Liver (tissue), 3 donors: ENCODE results near the gene LAMA2.

ENCODE experiments used
- EGR1 ChIP-seq, 2 donors: IDR thresholded peaks; 2 replicates each; pipeline ENCODE4 v1.6.1; 2016 to 2018; ENCODE audit warnings: antibody characterized with exemption in 2 of 2, low read depth in 2 of 2
- FOXA1 ChIP-seq: IDR thresholded peaks from 2 replicates; pipeline ENCODE4 v1.6.1; 2016; ENCODE audit warnings: antibody characterized with exemption
- GABPA ChIP-seq, 2 donors: IDR thresholded peaks in 1 of 2; conservative IDR thresholded peaks in 1 of 2; 2 replicates each; pipeline ENCODE4 v1.6.1; 2016; ENCODE audit warnings: antibody characterized with exemption in 2 of 2, mild to moderate bottlenecking in 1 of 2, moderate library complexity in 1 of 2
- HNF4A ChIP-seq, 2 donors: conservative IDR thresholded peaks; 2 replicates each; pipeline ENCODE4 v1.6.1; 2016; ENCODE audit warnings: antibody characterized with exemption in 2 of 2, mild to moderate bottlenecking in 2 of 2
- TAF1 ChIP-seq: conservative IDR thresholded peaks from 2 replicates; pipeline ENCODE4 v1.6.1; 2016; ENCODE audit warnings: antibody characterized with exemption, mild to moderate bottlenecking
- YY1 ChIP-seq: IDR thresholded peaks from 2 replicates; pipeline ENCODE4 v1.6.1; 2016; ENCODE audit warnings: antibody characterized with exemption, mild to moderate bottlenecking
- TF ChIP-seq, protein P1 (sequence below): fragments of 150-350 bp; IDR thresholded peaks from 2 replicates; pipeline ENCODE4 v1.5.1; 2017; ENCODE audit warnings: improper control_type of control experiment, low read depth, low read length; ENCODE audit not compliant: missing input control
- TF ChIP-seq, protein P2 (sequence below): IDR thresholded peaks from 2 replicates; pipeline ENCODE4 v1.6.1; 2016; ENCODE audit warnings: antibody characterized with exemption
- TF ChIP-seq, protein P3 (sequence below): IDR thresholded peaks from 2 replicates; pipeline ENCODE4 v1.6.1; 2016; ENCODE audit warnings: antibody characterized with exemption
- TF ChIP-seq, protein P4 (sequence below): IDR thresholded peaks from 2 replicates; pipeline ENCODE4 v1.6.1; 2016; ENCODE audit warnings: antibody characterized with exemption, mild to moderate bottlenecking
- TF ChIP-seq, protein P5 (sequence below): IDR thresholded peaks from 2 replicates; pipeline ENCODE4 v1.6.1; 2016; ENCODE audit warnings: antibody characterized with exemption
- donor health status: healthy.
- donor health status: healthy.

DNA sequence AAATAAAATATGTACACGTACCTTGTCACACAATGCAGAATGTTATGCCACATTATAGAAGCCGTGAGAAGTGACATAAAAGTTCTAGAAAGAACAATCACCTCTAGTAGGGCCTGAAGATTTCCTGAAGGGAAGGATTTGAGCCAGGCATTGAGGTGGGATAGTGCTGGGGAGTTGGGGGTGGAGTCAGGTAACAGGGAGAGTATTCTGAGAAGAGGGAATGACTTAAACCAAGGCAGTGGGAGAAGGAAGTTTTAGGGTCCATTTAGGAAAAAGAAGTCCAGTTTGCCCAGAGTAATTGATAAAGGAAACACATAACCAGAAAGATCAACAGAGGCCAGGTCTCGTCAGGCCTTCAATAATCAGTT lies 564.2 kb downstream of the LAMA2 start:
- TF ChIP-seq, protein P1, sequence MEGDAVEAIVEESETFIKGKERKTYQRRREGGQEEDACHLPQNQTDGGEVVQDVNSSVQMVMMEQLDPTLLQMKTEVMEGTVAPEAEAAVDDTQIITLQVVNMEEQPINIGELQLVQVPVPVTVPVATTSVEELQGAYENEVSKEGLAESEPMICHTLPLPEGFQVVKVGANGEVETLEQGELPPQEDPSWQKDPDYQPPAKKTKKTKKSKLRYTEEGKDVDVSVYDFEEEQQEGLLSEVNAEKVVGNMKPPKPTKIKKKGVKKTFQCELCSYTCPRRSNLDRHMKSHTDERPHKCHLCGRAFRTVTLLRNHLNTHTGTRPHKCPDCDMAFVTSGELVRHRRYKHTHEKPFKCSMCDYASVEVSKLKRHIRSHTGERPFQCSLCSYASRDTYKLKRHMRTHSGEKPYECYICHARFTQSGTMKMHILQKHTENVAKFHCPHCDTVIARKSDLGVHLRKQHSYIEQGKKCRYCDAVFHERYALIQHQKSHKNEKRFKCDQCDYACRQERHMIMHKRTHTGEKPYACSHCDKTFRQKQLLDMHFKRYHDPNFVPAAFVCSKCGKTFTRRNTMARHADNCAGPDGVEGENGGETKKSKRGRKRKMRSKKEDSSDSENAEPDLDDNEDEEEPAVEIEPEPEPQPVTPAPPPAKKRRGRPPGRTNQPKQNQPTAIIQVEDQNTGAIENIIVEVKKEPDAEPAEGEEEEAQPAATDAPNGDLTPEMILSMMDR, result no peak
- TF ChIP-seq, protein P2, sequence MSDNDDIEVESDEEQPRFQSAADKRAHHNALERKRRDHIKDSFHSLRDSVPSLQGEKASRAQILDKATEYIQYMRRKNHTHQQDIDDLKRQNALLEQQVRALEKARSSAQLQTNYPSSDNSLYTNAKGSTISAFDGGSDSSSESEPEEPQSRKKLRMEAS, result no peak
- TF ChIP-seq, protein P3, sequence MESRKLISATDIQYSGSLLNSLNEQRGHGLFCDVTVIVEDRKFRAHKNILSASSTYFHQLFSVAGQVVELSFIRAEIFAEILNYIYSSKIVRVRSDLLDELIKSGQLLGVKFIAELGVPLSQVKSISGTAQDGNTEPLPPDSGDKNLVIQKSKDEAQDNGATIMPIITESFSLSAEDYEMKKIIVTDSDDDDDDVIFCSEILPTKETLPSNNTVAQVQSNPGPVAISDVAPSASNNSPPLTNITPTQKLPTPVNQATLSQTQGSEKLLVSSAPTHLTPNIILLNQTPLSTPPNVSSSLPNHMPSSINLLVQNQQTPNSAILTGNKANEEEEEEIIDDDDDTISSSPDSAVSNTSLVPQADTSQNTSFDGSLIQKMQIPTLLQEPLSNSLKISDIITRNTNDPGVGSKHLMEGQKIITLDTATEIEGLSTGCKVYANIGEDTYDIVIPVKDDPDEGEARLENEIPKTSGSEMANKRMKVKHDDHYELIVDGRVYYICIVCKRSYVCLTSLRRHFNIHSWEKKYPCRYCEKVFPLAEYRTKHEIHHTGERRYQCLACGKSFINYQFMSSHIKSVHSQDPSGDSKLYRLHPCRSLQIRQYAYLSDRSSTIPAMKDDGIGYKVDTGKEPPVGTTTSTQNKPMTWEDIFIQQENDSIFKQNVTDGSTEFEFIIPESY, result no peak
- TF ChIP-seq, protein P4, sequence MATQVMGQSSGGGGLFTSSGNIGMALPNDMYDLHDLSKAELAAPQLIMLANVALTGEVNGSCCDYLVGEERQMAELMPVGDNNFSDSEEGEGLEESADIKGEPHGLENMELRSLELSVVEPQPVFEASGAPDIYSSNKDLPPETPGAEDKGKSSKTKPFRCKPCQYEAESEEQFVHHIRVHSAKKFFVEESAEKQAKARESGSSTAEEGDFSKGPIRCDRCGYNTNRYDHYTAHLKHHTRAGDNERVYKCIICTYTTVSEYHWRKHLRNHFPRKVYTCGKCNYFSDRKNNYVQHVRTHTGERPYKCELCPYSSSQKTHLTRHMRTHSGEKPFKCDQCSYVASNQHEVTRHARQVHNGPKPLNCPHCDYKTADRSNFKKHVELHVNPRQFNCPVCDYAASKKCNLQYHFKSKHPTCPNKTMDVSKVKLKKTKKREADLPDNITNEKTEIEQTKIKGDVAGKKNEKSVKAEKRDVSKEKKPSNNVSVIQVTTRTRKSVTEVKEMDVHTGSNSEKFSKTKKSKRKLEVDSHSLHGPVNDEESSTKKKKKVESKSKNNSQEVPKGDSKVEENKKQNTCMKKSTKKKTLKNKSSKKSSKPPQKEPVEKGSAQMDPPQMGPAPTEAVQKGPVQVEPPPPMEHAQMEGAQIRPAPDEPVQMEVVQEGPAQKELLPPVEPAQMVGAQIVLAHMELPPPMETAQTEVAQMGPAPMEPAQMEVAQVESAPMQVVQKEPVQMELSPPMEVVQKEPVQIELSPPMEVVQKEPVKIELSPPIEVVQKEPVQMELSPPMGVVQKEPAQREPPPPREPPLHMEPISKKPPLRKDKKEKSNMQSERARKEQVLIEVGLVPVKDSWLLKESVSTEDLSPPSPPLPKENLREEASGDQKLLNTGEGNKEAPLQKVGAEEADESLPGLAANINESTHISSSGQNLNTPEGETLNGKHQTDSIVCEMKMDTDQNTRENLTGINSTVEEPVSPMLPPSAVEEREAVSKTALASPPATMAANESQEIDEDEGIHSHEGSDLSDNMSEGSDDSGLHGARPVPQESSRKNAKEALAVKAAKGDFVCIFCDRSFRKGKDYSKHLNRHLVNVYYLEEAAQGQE, result no peak
- TF ChIP-seq FOXA1 (no peak), EGR1 (IDR thresholded peaks at IDR 0.05; ENCODE audit: low read depth in 2 of 2) (no peak), GABPA (IDR thresholded peaks at IDR 0.05 in 1 of 2, conservative IDR thresholded peaks at IDR 0.05 in 1 of 2) (no peak), TAF1 (no peak), HNF4A (conservative IDR thresholded peaks at IDR 0.05) (no peak), YY1 (no peak)
- TF ChIP-seq, protein P5, sequence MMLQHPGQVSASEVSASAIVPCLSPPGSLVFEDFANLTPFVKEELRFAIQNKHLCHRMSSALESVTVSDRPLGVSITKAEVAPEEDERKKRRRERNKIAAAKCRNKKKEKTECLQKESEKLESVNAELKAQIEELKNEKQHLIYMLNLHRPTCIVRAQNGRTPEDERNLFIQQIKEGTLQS, result no peak
